ENCODE results near the gene WDR12.
A peak's percentile ranks its signal among the peaks of the same experiment; 100 is the strongest.
"Not testable (repeated sequence)": the region's sequence is repeated elsewhere in the genome, so short reads cannot be mapped to it uniquely, and the experiment has no call there.

WDR12 gene

DNA sequence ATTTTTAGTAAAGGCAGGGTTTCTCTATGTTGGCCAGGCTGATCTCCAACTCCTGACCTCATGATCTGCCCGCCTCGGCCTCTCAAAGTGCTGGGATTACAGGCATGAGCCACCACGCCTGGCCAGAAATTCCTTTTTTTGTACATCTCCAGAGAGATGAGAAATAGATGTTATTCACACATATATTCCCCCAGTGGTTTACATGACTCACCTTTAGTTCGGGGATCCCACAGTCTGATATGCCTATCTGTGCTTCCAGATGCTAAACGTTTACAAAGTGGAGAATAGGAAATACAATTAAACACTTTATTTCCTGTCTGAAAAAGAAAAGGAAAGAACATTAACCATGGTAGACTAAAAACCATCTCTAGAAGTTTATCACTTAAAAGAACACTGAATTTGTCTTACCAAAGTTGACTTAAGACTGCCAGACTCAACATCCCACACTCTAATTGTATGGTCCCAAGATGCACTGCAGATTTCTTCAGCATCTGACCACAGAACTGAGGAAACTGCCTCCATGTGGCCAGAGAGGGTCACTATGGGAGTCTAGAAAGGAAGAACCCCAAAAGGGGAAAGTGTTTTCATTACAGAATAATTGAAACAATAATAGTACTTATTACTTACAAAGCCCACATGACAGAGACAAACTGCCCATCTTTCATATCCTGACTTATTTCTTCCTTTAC lies 27.3 kb downstream of the WDR12 start:
- peak; percentile 27 for DNase-seq

DNA sequence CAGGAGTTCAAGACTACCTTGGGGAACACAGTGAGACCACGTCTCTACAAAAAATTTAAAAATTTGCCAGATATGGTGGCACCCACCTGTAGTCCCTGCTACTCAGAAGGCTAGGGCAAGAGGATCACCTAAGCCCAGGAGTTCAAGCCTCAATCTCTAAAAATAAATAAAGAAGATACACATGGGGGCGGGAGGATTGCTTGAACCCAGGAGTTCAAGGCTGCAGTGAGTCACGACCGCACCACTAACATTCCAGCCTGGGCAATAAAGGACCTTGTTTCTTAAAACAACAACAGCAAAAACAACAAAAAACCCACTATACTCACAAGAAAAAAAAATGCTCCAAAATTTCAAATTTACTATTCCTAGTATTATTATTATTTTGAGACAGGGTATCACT lies 29.9 kb downstream of the WDR12 start:
- no peak for DNase-seq

DNA sequence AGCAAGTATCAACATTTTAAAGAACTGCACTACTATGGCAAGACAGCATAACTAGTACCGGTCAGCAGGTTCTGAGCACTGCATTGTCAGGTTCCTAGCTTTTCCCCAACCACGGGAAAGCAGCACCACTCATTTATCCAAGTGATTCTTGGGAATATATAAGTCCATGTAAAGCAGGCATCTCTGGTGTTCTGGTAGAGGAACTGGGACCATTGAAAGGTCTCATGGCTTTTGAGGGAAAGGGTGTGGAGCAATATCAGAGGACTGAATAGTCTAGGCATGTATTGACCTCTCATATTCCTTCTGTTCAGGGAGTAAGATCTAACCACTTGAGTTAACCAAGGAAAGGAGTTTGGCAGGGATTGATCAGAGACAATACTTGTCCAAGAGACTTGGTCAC lies 33.8 kb downstream of the WDR12 start:
- no peak for DNase-seq

DNA sequence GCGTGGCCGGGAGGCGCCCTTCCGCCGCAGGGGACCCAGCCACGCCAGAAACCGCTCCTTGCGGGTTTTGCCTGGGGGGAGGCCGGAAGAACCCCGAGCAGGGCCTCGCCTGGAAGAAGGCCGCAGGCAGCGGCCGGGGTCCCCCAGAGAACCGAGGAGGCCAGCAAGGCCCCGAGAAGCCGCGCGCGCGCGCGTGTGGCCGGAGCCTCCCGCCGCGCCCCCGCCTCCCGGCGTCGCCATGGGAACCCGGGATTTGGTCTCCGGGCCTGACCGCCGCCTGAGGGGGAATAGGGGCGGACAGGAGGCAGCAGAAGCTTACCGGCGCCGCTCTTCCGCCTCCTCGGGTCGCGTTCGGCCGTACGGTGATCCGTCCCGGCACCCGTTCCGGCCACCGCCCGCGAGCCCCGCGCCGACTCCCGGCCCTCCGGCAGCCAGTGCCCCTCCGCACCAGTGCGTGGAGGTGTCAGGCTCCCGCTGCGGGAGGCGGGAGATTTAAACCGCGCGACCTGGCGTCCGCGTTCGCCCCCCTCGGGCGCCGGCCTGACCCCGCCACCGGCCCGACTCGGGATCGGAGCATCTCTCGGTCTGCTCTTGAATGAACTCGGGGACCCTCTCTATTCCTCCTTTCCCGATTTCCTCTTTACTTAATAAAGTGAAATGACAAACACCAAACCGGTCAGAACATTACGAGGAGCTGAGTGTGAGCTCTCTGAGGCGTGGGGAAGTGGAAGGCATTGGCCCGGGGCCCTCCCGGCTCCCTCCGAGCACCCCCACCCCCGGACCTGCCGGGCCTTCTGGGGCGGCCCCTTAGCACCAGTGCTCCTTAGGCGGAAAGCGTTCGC lies 40.0 kb downstream of the WDR12 start, which contains the start of gene ICA1L:
TSS of gene ICA1L (minus strand) at position 467 of the 842 bp plus-strand sequence. CDS start 42,757 bp downstream, outside the sequence.
- DNase-seq: peak; percentile 73

DNA sequence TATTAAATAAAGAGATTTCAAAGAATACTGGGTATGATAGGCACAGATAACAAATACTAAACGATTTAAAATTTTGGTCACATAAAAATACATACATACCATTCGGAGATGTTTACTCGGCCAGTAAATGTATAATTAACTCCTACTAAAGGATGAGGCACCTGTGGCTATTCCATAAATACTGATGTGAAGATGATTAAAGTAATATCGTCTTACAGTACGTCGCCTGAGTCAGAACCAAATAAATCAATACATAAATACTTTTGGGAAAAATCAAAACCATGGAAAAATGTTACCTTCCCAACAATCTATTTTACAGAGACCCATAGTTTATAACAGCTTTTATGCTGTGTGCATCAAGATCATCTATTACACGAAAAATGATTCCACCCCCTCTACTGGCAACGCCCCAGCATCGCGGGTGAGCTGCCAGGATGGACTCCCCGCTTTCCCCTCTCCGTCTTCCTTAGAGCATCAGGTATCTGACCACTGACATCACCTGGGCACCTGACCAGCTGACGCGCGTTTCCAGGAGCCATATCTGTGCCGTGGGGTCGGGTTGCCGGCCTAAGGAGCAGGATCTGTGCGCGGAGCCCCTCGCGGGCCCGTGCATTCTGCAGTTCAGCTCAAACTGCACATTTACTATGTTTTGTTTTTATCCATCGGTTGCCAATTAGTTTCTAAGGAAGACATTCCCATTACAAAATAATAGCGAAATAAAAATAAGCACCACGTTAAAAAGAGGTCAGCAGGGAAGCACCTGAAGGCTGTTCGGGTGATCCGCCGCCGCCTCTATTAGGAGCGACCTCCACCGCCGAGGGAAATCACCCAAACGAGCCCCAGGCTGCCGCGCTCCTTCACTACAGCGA lies 40.8 kb downstream of the WDR12 start:
- peak; percentile 66 for DNase-seq

DNA sequence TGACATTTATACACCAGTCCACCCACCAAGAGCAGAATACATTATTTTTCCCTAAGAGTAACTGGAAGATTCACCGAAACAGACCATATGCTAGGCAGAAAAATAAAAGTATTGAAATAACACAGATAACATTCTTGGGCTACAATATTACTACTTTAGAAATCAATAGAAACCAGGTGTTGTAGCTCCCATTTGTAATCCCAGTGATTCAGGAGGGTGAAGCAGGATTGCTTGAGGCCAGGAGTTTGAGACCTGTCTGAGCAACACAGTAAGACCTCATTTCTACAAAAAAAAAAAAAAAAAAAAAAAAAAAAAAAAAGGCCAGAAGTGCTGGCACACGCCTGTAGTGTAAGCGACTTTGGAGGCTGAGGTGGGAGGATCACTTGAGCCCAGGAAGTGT lies 49.5 kb downstream of the WDR12 start:
- no peak for DNase-seq

DNA sequence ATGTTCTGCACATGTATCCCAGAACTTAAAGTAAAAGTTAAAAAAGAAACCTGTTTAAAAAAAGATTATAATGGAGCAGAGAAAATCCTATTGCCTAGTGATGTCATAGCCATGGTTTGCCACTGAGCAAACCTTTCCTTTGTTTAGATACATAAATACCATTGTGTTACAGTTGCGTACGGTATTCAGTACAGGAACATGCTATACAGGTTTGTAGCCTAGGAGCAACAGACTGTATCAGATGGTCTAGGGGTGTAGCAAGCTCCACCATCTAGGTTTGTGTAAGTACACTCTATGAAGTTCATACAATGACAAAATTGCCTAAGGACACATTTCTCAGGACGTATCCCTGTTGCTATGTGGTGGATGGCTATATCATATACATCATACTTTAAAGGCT lies 52.9 kb downstream of the WDR12 start:
- no peak for DNase-seq

DNA sequence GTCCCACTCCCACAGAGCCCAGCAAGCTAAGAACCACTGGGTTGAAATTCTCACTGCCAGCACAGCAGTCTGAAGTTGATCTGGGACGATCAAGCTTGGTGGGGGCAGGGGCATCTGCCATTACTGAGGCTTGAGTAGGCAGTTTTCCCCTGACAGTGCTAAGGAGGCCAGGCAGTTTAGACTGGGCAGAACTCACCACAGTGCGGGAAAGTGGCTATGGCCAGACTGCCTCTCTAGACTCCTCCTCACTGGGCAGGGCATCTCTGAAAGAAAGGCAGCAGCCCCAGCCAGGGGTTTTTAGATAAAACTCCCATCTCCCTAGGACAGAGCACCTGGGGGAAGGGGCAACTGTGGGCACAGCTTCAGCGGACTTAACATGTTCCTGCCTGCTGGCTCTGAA lies 62.1 kb downstream of the WDR12 start:
- DNase-seq: not testable (repeated sequence)

DNA sequence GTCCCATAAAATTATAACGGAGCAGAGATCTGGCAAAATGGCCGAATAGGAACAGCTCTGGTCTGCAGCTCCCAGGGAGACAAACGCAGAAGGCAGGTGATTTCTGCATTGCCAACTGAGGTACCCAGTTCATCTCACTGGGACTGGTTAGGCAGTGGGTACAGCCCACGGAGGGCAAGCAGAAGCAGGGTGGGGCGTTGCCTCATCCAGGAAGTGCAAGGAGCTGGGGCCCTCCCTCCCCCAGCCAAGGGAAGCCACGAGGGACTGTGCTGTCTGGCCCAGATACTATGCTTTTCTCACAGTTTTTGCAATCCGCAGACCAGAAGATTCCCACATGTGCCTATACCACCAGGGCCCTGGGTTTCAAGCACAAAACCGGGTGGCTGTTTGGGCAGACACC lies 62.7 kb downstream of the WDR12 start:
- DNase-seq: no peak

DNA sequence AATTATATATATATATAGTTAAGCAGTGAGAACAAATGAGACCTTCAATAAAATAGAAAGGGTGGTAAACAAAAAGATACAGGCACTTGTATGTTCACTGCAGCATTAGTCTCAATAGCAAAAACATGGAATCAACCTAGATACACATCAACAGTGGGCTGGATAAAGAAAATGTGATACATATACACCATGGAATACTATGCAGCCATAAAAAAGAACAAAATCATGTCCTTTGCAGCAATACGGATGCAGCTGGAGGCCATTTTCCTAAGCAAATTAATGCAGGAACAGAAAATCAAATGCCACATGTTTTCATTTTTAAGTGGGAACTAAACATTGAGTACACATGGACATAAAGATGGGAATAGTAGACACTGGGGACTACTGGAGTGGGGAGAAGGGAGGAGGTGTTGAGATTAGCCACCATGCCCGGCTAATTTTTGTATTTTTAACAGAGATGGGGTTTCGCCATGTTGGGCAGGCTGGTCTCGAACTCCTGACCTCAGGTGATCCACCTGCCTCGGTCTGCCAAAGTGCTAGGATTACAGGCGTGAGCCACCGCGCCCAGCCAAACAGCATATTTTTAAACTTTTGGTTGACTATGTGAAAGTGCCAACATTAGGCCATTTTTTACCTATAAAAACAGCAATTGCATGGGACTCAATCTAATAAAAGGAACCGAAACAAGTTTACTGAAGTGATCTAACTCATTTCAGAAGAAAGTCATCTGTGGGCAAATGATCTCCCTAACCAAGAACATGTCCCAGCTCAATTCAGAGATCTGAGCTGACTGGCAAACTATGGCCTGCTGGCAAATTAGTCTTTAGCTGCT lies 63.6 kb downstream of the WDR12 start:
- DNase-seq: no peak

DNA sequence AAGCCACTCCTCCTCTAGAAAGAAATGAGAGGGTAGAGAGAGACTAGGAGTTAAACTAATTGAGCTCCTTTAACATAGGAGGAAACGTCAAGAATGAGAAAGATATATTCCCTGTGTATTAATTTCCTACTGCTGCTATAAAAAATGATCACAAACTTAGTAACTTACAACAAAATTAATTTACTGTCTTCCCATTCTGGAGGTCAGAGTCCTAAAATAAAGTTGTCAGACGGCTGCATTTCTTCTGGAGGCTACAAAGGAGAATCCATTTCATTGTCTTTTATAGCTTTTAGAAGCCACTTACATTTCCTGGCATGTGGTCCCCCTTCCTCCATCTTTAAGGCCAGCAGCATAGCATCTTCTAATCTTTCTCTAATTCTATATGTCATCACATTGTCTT lies 66.8 kb downstream of the WDR12 start:
- no peak for DNase-seq

DNA sequence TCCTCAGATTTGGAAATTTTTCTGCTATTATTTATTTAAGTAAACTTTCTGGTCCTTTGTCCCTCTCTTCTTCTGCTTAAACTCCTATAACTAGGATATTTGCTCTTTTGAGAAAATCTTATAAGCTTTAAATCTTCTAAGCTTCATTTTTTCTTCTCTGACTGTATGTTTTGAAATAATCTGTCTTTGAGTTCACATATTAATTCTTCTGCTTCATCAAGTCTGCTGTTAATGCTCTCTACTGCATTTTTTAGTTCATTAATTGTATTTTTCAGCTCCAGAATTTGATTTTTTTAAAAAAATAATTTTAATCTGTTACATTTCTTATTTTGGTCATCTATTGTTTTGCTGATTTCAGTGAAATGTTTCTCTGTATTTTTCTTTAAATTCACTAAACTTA lies 68.8 kb downstream of the WDR12 start:
- no peak for DNase-seq

DNA sequence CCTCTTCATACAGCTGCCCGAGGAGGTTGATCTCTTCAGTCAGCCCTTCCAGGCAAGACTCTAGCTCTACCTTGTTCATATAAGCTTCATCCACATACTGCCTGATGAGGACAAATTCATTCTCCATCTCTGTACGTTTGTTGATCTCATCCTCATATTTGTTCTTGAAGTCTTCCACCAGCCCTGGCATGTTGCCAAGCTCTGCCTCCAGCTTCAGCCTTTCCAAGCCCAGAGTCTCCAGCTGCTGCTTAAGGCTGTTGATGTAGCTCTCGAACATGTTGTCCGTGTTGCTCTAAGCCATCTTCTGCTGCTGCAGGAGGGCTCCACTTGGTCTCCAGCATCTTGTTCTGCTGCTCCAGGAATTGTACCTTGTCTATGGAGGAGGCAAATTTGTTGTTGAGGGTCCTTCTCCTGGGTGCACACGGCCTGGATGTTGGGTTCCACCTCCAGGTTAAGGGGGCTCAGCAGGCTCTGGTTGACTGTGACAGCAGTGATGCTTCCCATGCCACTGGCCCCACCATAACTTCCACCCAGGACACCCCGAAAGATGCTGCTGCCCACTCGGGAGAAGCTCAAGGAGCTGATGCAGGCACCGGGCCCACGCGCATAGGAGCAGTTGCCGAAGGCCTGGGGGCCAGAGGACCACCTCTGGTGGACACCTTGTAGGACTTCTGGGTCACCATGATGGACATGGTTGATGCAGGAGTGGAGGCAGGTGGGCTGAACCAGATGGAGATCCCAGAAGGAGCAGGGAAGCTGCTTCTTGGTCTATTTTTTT lies 70.2 kb downstream of the WDR12 start:
- no peak for DNase-seq

DNA sequence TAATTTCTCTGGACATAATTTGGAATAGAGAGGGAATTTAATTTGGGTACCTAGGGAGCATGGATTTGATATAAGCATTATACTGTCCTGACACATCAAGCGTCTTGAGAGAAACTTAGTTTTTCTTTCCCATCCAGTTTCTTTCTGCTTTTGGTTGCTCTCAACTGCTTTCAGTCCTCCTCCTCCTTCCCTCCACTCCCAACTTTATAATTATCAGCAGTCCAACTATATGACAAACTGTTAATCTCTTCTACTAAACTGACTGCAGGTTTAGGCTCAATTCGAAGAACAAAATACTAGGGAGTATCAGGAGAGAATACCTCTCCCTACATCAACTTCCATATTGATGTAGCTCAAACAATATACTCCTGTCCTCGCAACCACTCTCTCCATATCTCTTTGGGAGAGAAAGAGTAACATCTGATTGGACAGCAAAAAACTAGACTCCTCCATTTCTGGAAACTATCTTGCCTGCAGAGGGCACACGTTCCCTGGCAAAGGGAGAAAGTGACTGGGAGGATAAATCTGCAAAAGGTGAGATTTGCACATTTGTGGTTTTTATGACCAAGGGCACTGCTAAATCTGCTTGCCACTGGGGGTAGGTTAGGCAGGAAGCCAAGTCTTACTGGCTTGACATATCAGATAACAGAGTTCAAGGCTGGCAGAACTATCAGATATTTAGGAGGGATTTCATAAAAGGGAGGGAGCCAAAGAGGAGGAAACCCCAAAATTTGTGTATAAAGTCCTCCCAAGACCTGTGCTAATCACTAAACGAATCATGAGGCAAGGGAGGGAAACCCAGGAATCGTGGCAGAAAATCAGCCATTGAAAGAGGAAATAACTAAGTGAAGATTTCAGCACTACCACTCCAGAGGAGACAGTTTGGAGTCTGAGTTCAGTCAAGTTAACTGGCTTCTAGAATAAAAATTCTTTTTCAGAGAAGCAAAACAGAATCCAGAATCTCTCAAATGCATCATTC lies 79.9 kb downstream of the WDR12 start:
- peak; percentile 64 for DNase-seq

DNA sequence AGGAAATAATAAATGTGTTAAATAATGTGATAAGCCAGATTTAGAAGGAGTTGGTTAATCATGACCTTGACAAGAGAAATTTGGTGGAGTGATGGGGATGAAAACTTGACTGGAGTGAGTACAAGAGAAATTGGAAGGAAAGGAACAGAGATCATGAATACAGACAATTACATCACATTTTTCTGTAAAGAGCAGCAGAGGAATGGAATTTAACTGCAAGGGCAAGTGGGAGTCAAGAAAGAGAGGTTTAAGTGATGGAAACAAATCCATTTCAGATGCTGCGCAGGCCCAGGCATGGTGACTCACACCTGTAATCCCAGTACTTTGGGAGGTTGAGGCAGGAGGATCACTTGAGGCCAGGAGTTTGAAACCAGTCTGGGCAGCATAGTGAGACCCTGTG lies 86.6 kb downstream of the WDR12 start:
- no peak for DNase-seq

Measured in EL (cell line).